ENCODE measurements around the gene CNOT9.
"Not testable (repeated sequence)": the region's sequence is repeated elsewhere in the genome, so short reads cannot be mapped to it uniquely, and the experiment has no call there.

The CNOT9 gene, protein sequence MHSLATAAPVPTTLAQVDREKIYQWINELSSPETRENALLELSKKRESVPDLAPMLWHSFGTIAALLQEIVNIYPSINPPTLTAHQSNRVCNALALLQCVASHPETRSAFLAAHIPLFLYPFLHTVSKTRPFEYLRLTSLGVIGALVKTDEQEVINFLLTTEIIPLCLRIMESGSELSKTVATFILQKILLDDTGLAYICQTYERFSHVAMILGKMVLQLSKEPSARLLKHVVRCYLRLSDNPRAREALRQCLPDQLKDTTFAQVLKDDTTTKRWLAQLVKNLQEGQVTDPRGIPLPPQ
- total RNA-seq, result 80.4 to 89.3 reads per million in 2 donors

DNA sequence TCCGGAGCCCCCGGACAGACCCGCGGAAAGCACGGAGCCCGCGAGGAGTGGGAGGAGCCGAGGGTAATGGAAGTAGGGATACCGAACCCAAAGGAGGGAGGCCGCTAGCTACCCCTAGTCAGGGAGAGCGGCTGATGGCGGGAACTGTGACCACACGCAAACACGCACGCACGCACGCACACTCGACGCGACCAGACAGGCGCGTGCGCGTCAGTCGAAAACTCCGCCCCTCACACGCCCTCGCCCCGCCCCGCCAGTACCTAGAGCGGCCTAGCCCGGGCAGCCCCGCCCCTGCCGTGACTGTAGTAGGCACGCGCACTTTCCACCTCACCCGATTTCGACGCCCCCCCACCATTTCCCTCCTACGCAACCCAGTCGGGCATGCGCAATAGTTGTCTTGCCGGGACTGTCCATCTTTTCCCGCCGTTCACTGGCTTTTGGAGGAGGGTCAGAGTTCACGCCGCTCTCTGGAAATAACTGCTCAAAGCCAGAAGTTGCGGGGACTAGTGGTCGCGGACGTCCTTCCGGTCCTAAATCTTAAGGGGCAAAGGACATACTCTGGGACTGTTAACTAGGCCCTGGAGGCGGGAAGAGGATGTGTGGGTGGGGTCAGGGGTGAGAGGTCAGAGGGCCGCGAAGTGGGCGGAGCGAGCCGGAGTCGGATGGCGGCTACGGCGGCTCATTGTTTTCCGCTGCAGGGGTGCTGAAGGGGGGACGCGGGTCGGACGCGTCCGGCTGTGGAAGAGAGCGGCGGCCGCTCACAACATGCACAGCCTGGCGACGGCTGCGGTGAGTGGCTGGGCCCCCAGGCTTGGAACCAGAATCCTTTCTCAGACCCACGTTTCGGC is at the start of gene CNOT9, which contains the start of gene USP37:
TSS of gene CNOT9 (plus strand) at position 650 of the 848 bp plus-strand sequence. CDS start at position 766, 116 bp downstream.
TSS of gene USP37 (minus strand) at position 162 of the 848 bp plus-strand sequence. CDS start 9,698 bp downstream, outside the sequence.
- peak; percentile 100 for DNase-seq

DNA sequence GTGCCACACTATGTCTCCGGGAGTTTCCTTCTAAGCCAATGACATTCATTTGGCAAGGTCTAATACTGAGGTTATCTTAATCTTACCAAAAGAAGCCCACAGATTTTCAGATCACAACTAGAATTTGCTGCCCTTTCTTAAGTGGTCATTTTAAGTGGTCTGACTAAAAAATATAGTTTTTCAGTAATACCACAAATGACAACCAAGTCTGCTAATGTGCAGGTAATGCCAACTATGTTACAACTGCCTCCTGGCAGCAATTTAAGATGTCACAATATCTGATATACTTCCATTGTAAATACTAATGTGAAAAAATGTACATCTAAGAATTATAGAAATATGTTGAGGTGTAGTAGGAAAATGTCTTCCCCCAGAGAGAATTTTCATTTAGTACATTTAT is 49.8 kb upstream of the CNOT9 start:
- DNase-seq, result no peak

GRCh38 chr2:218523651-218524050 is 45.0 kb upstream of the CNOT9 start:
- no peak for DNase-seq

- DNase-seq, result not testable (repeated sequence)
These were observed 40.2 kb upstream of the CNOT9 start for GRCh38 chr2:218528409-218528808.

- DNase-seq, result no peak
These were observed 38.6 kb upstream of the CNOT9 start for GRCh38 chr2:218529990-218530389.

GRCh38 chr2:218536804-218537494 is 31.7 kb upstream of the CNOT9 start:
- no peak for DNase-seq

GRCh38 chr2:218540015-218540414 is 28.6 kb upstream of the CNOT9 start:
- no peak for DNase-seq

DNA sequence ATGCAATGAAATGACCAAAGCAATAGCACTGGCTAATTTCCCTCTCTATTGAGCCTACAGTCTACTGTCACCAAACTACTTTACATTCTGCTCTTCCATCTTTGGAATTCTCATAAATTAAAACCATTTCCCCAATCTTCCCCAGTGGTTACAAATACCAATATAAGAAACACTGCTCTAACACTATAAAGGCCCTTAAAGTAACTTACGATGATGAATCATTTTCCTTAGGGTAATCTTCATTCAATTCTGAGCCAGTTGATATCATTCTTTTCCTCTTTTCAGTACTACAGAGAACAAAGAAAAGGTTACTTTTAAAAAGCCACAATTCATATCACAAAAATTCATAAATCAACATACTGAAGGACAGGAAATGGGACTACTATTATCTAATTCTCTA is 22.6 kb upstream of the CNOT9 start:
- no peak for DNase-seq

- DNase-seq, result no peak
These were observed 21.1 kb upstream of the CNOT9 start for GRCh38 chr2:218547511-218547910.

DNA sequence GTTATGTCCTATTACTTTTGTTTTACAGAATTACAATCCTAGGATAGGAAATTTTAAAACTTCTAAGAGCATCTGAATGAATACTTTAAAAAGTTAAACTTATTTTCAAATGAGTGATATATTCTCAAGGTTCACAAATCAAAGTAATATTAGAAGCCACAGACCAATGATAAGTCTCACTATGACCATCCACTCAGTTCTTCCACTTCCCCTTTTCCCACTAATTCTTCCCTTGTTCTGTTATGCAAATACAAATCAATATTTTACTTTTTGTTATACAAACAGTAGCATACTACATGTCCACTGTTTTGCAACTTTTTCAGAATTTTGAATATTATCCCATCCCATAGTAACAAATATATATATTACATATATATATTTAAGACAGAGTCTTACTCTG is 20.7 kb upstream of the CNOT9 start:
- no peak for DNase-seq

GRCh38 chr2:218554225-218554624 is 14.4 kb upstream of the CNOT9 start:
- DNase-seq, result not testable (repeated sequence)

- no peak for DNase-seq
These were observed 13.1 kb upstream of the CNOT9 start for GRCh38 chr2:218555527-218555926.

GRCh38 chr2:218557941-218558340 is 10.7 kb upstream of the CNOT9 start:
- DNase-seq, result no peak

DNA sequence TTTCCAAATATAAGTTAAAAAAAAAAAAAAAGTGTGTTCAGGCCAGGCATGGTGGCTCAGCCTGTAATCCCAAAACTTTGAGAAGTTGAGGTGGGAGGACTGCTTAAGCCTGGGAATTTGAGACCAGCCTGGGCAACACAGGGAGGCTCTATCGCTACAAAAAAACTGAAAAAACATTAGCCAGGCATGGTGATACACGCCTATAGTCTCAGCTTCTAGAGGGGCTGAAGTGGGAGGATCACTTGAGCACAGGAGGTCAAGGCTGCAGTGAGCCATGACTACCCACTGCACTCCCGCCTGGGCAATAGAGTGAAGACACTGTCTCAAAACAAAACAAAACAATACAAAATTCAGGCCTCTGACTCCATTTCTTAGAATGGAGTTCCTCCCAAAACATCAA is 9.7 kb upstream of the CNOT9 start:
- DNase-seq, result no peak

GRCh38 chr2:218564056-218564455 is 4.6 kb upstream of the CNOT9 start:
- DNase-seq, result no peak

- no peak for DNase-seq
These were observed 2.3 kb upstream of the CNOT9 start for GRCh38 chr2:218566296-218566695.

GRCh38 chr2:218567797-218568189 is 846 bp upstream of the CNOT9 start:
- peak; percentile 65 for DNase-seq

DNA sequence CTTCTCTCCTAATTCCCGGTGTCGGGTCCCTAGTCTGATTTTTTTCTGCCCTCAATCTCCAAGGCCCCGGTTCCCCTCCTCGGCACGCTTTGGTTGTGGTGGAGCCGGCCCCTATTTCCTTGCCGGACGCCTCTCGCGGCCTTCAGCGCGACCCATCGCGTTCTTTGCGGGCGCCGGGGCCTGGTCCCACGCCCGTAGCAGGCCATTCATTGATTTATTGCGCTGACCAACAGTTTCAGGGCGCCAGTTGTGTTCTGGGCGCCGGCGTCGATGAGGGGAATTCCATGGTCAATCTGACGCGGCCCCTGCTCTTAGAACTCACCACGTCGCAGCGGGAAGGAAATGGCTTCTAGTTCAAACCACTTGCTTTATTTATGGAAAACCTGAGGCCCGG is 396 bp downstream of the CNOT9 start:
- DNase-seq, result peak; percentile 60

GRCh38 chr2:218569661-218570500 is 1.2 kb downstream of the CNOT9 start:
- no peak for DNase-seq

DNA sequence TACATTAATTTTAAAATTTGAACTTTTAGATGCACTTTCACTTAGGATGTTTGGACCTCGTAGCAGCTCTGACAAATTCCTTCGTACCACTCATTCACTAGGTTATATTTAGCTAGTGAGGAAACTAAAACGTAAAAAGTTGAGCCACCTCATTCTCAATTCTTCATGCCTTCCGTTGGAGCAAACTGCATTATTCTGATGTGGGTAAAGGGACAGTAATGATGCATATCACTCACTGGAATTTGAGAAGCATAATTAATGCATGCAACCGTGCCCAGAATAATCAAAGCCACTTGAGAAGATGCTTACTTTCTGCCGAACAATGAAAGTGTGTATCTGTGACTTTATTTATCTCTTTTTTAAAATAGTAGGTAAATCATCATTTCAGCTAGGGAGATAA is 2.2 kb downstream of the CNOT9 start:
- no peak for DNase-seq

- no peak for DNase-seq
These were observed 8.2 kb downstream of the CNOT9 start for GRCh38 chr2:218576854-218577253.

DNA sequence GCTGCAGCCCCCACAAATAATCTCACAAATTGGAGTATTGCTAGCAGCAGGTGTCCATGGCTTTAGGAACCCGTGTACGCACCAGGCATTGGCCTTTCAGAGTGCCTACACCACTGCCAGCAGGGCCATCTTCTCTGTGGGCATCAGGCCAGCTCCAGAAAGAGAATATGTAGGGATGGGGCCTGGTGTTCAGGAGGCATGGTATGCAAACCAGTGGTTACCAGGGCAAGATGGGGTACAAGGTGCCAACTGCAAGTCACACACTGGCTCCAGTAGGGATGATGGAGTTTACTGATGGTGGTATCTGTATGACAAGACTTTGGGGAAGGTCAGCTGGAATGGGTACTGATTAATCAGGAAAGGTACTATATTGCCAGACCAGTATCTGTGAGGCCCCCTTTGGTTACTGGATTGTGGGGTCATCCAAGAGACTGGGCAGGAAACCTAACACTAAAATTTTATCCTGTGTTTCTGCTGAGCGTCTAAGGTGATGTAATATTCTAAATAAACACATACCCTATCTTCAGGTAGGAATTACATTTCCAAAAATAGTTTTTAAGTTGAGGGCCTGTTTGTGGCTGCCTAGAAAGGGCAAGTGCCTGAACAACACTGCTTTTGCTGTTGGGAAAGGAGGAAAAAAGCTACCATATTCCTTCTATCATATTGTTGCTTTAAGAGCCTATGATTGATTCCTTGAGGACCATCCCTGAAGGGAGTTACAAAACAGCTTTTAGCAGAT is 9.0 kb downstream of the CNOT9 start:
- no peak for DNase-seq

Measured in T-helper 9 cell (primary cell).